ENCODE results near the gene RIT2.

The RIT2 gene

DNA sequence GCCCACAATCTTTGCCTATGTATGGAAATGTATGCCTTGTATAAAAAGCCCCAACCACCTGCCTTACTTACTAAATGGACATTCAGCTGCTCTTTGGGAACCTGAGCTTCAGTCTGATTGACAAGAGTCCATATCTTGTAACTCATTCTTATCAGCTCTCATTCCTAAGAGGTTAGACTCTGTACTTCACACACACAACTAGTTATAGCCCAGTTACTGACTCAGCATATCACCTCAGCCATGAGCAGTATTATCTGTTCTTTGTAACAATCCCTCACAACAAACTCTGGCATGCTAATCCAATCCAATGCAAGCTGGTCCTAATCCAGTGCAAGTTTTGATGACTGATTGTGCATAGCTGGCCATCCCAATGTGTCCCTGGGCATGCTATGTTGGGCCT is 250.6 kb downstream of the RIT2 start:
- Histone ChIP-seq H3K4me3 (ENCODE audit: low read depth, low read length) (no peak overlapping the region), H3K9me3 (ENCODE audit: control insufficient read depth, insufficient read depth, low read depth, low read length) (no peaks in the 10 kb centered on the region), H3K27ac (ENCODE audit: extremely low read depth, low read depth, low read length) (no peak overlapping the region), H3K36me3 (ENCODE audit: control insufficient read depth in 2 of 2, insufficient read depth in 1 of 2, low read length in 2 of 2) (no peaks in the 10 kb centered on the region), H3K4me1 (ENCODE audit: control insufficient read depth, insufficient read depth, low read length) (peaks cover 2% of the 10 kb centered on the region; the same call in 1 of the 2 replicates)
- ChIA-PET POLR2A (no interaction called here), CTCF (interaction anchor here (0.7 kb wide), 1 partner anchor 9 kb away, joined by 3 read pairs; no protein-coding TSS in a partner anchor)
- no peak for TF ChIP-seq MEIS1 (CRISPR knock-in tag; IDR thresholded peaks at IDR 0.05; ENCODE audit: borderline replicate concordance)
- TF ChIP-seq ZNF561 (tag by site-specific recombination; IDR thresholded peaks at IDR 0.05; ENCODE audit: borderline replicate concordance), result no peak
- no peak for TF ChIP-seq GLIS1 (tag by site-specific recombination; IDR thresholded peaks at IDR 0.05)
- no peak for TF ChIP-seq ZNF174 (tag by site-specific recombination; IDR thresholded peaks at IDR 0.05)
- TF ChIP-seq ZNF776 (tag by site-specific recombination; IDR thresholded peaks at IDR 0.05; ENCODE audit: borderline replicate concordance), result no peak
- TF ChIP-seq ZNF211 (tag by site-specific recombination; IDR thresholded peaks at IDR 0.05; ENCODE audit: low read depth), result no peak
- TF ChIP-seq ZNF366 (tag by site-specific recombination; conservative IDR thresholded peaks at IDR 0.05), result no peak
- no peak for TF ChIP-seq ZNF202 (tag by site-specific recombination; IDR thresholded peaks at IDR 0.05; ENCODE audit: borderline replicate concordance)
- no peak for TF ChIP-seq ZNF140 (tag by site-specific recombination; IDR thresholded peaks at IDR 0.05)
- TF ChIP-seq ZNF513 (tag by site-specific recombination; IDR thresholded peaks at IDR 0.05), result no peak
- TF ChIP-seq ZNF121 (tag by site-specific recombination; IDR thresholded peaks at IDR 0.05), result no peak
- TF ChIP-seq ZNF544 (tag by site-specific recombination; IDR thresholded peaks at IDR 0.05), result no peak
- TF ChIP-seq ZNF555 (tag by site-specific recombination; conservative IDR thresholded peaks at IDR 0.05), result no peak
- TF ChIP-seq GFI1B (tag by site-specific recombination; IDR thresholded peaks at IDR 0.05), result no peak
- TF ChIP-seq, protein P1, sequence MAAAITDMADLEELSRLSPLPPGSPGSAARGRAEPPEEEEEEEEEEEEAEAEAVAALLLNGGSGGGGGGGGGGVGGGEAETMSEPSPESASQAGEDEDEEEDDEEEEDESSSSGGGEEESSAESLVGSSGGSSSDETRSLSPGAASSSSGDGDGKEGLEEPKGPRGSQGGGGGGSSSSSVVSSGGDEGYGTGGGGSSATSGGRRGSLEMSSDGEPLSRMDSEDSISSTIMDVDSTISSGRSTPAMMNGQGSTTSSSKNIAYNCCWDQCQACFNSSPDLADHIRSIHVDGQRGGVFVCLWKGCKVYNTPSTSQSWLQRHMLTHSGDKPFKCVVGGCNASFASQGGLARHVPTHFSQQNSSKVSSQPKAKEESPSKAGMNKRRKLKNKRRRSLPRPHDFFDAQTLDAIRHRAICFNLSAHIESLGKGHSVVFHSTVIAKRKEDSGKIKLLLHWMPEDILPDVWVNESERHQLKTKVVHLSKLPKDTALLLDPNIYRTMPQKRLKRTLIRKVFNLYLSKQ (tag by site-specific recombination; IDR thresholded peaks at IDR 0.05; ENCODE audit: borderline replicate concordance), result no peak

DNA sequence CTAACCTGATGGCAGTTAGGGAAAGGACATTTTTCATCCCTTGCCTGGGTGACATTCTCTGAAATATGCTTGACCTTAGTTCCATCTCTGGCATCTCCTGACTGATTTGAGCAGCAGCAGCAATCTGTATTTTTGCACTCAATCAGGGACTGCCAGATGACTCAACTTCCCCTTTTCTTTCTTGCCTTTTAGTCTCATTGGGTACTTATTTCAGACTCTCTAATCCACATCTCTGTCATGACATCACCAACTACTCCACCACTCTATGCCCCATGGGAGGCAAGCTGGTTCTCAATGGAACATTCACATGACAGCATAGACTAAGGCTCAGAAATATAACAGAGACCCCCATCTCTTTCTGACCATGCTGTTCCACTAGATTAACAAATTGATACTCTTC is 254.2 kb downstream of the RIT2 start:
- H3K4me1 ChIP-seq (ENCODE audit: control insufficient read depth, insufficient read depth, low read length), result peaks cover 2% of the 10 kb centered on the region; the same call in 1 of the 2 replicates
- no peaks in the 10 kb centered on the region for H3K36me3 ChIP-seq (ENCODE audit: control insufficient read depth in 2 of 2, insufficient read depth in 1 of 2, low read length in 2 of 2)
- H3K9me3 ChIP-seq (ENCODE audit: control insufficient read depth, insufficient read depth, low read depth, low read length), result no peaks in the 10 kb centered on the region
- POLR2A ChIA-PET, result no interaction called here
- CTCF ChIA-PET, result no interaction called here
- H3K4me3 ChIP-seq (ENCODE audit: low read depth, low read length), result no peak overlapping the region
- no peak overlapping the region for H3K27ac ChIP-seq (ENCODE audit: extremely low read depth, low read depth, low read length)
- TF ChIP-seq ZNF23 (tag by site-specific recombination; IDR thresholded peaks at IDR 0.05; ENCODE audit: borderline replicate concordance) (no peak), KLF8 (tag by site-specific recombination; IDR thresholded peaks at IDR 0.05) (no peak), ZNF18 (tag by site-specific recombination; IDR thresholded peaks at IDR 0.05) (no peak), ZFHX2 (tag by site-specific recombination; conservative IDR thresholded peaks at IDR 0.05) (no peak), ZFP69B (tag by site-specific recombination; IDR thresholded peaks at IDR 0.05) (no peak), HOXD13 (CRISPR knock-in tag; IDR thresholded peaks at IDR 0.05; ENCODE audit: borderline replicate concordance) (no peak), GLIS1 (tag by site-specific recombination; IDR thresholded peaks at IDR 0.05) (no peak), ZNF140 (tag by site-specific recombination; IDR thresholded peaks at IDR 0.05) (no peak), ZNF148 (tag by site-specific recombination; IDR thresholded peaks at IDR 0.05; ENCODE audit: borderline replicate concordance) (no peak), HIC1 (tag by site-specific recombination; IDR thresholded peaks at IDR 0.05) (no peak), ZBTB48 (tag by site-specific recombination; IDR thresholded peaks at IDR 0.05) (no peak)
- TF ChIP-seq, protein P1 (tag by site-specific recombination; IDR thresholded peaks at IDR 0.05; ENCODE audit: borderline replicate concordance), result no peak
